ENCODE measurements around the gene LHCGR.
"Not testable (repeated sequence)": the region's sequence is repeated elsewhere in the genome, so short reads cannot be mapped to it uniquely, and the experiment has no call there.

Gene LHCGR

DNA sequence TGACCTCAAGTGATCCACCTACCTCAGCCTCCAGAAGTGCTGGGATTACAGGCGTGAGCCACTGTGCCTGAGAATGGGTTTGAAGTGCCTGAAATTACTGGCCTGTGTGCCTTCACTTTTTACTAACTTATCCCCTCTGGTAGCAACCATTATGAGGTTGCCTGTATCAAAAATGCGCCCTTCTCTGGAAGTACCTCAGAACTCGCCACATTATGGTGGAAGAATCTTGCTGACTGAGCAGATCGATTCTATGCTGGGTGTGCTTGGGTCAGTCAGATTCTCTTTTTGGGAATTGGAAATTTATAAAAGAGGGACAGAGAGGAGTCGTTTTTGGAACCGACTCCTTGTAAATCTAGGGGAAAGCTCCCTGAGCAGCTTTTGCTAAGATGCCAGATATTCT lies 8.2 kb downstream of the LHCGR start:
- no peak for DNase-seq (ENCODE audit: low read depth)

DNA sequence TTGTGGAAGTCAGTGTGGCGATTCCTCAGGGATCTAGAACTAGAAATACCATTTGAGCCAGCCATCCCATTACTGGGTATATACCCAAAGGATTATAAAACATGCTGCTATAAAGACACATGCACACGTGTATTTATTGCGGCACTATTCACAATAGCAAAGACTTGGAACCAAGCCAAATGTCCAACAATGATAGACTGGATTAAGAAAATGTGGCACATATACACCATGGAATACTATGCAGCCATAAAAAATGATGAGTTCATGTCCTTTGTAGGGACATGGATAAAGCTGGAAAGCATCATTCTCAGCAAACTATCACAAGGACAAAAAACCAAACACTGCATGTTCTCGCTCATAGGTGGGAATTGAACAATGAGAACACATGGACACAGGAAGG lies 16.3 kb downstream of the LHCGR start:
- not testable (repeated sequence) for DNase-seq (ENCODE audit: low read depth)

DNA sequence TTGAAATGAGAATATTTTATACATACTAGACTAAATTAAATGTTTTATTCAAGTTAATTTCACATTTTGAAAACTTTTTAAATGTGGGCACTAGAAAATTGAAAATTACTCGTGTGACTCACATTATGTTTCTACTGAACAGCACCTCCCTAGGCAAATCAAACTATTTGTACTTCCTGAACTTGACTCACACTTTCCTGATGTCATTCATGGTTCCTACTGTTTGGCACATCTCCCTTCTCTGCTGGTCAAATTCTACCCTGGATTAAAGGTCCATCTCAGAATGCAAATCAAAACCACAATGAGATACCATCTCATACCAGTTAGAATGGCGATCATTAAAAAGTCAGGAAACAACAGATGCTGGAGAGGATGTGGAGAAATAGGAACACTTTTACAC lies 16.7 kb downstream of the LHCGR start:
- DNase-seq (ENCODE audit: low read depth): no peak

DNA sequence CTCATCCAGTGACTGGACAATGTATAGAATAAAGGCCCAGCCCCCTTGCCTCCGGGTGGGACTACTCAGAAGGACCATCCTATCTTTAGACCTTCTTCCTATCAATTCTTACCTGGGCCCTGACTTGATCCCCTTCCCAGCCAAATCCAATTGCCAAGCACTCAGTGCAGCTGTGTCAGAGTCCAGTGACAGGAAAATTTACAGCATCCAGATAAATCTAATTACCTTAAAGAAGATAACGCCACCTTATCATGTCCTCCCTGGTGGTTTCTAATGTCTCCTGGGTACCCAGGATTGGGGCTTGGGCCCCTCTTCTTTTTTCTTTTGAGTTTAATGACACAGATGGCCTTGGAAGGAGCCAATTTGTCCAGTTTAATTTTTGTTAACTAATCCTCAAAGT lies 19.3 kb downstream of the LHCGR start:
- no peak for DNase-seq (ENCODE audit: low read depth)

DNA sequence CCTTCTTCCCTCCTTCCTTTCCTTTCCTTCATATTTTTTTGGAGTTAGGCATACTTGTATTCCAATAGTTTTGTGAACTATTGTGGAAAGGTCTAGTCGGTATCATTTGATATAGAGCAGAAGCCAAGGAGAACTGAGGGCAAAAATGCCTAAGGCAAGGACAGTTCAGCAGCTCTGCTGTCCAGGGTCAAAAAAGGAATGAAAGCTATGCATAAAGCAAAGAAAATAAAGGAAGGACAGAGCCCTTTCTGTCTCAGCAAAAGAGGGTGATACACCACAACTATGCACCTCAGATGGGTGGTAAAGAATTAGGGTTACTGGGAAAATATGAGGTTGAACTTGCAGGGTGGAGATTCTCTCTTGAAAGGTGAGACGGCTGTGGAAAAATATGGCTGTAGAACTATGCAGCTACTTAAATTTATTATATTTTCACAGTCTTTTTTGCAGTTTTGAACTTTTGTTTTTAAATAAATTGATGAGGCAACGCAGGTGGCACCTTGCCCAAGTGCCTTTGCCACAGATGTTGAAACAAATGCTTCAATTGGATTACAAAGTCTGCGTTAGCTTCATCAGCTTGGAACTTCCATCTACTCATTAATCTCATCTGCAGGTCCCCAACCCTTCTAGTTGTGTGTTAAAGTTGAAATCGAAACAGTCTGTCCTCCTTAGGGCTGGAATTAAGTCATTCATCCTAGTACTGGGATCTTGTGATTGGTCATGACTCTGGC lies 20.8 kb downstream of the LHCGR start:
- DNase-seq (ENCODE audit: low read depth): no peak

DNA sequence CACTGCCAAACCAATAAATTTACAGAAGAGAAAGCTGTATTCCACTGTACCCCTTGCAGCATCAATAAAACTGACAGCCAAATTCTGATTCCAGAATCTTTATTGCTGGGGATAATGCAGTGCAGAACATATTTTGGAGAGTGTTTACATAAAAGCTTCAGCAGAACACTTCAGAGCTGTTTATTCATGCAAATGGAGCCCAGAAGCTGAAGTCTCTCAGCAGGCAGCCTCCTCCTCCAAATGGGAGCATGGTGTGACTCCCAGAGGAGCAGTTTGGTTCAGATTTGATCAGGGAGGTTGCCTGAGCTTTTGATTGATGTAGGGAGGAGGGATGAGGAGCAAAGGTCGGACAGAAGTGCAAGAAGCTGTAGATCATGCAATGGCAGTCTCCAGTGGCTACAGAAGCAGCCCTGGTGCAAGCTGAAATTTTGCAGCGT lies 22.4 kb downstream of the LHCGR start:
- no peak for DNase-seq (ENCODE audit: low read depth)

DNA sequence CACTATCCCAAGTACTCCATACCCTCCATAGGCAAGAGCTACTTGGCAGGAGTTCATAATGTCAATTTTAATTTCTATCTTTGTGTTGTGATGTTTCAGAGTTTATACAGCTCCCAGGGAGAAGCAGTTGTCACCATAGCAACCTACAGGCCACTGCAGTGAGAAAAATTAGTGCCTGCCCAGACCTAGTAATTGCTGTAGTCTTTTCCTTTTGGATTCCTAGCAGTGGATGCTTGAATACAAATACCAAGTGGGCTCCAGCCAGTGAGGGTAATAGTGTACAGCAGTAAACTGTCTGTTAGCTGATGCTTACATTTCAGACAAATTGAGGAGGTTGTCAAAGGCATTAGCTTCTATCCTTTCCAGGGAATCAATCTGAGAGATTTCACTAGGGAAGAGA lies 26.7 kb downstream of the LHCGR start:
- DNase-seq (ENCODE audit: low read depth): no peak

DNA sequence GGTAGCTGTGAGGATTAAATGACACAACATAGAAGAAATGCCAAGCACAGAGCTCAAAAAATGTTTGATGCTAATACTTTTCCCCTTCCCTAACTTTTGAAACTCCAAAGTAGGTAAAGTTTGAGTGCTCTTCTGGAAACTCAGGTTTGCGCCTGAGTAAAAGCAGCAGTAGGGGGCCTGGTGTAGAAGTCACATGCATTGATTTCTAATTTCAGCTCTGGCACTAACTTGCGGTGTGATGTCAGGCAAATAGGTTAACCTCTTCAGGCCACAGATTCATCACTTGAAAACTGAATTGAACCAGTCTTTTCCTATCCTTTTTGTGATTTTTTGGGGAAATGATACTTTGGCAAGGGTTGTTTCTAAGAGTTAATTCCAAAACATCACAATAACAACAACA lies 27.2 kb downstream of the LHCGR start:
- no peak for DNase-seq (ENCODE audit: low read depth)

DNA sequence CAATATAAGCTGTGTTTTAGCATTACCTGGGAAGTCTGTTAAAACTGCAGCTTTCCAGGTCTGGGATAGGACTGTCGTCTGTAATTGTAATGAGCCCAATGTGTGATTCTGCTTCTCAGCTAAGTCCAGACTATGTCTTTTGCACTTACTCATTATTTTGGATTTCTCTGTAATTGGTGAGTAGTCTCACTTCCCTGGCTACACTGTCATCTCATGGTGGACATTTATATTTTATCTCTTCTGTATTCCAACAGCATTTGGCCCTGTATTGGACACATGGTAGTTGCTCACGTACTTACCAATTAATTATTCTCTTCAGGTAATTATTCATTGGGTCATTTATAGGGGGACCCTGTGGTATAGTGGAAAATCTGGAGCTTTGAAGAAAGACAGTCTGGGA lies 28.0 kb downstream of the LHCGR start:
- no peak for DNase-seq (ENCODE audit: low read depth)

DNA sequence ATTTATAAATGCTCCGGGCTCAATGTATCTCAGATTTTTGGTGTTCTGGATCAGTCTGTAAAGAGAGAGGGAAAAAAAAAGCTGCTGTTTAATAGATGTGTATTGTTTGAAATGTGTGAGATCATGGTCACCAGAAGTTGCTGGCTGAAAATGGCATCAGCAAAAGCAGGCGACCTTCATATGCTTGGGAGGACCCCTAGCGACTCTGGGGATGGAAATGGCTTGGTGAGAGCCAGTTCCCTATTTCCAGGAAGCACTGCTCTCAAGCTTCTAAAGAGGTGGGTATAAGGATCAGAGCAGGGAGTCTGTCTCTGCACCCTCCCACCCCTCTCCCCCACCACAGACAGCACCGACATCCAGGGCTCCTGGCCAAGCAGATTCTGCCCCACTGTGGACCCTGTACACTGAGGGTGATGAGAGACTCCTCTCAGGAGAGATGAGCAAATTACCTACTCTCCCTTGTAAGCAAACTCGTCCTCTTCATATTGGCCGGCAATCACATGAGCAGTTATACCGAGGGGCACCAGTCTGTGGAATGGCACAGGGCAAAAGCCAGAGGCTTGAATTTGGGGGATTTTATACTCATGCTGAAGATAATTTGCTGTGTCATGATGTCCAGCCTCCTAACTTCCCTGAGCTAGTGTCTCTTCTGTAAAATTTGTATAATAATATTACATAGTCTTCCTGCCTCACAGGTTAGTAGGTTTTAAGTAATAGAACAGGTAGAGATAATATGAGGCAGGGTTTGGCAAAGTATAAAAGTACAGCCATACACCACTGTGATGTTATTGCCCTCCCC lies 29.6 kb downstream of the LHCGR start:
- no peak for DNase-seq (ENCODE audit: low read depth)

DNA sequence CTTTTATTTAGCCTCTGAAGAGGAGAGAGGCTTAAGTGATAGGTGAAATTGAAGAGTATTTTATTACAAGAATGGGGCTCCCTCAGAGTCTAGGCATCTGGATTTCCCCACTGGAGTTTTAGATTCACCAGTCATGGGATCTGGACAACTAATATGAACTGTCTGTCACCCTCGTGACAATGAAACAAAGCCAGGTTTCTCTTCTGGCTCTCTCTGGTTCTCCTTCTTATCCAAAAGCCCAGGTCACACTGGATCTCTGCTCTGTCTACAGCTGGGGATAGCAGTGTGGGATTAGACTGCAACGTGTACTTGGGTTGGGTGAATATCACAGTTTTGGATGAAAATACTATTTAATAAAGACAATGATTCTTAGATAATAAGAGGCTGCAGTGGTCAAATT lies 31.2 kb downstream of the LHCGR start:
- DNase-seq (ENCODE audit: low read depth): no peak

DNA sequence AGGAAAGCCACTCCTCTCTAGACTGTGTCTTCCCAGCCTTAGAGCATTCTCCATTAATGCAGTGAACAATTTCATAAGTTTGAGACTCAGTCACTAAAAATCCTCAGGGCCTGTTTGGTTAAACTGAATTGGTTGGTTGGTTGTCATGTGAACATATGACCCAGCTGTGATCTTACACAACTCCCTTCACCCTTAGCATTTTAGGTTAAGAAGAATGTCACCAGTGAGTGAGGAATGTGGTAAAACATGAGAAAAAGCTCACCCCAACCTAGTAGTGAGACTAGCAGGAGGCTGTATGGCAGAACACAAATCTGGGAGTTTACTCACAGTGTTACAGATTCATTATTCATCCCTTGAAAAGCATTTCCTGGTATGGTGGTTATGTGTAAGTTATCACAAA lies 32.4 kb downstream of the LHCGR start:
- DNase-seq (ENCODE audit: low read depth): no peak

DNA sequence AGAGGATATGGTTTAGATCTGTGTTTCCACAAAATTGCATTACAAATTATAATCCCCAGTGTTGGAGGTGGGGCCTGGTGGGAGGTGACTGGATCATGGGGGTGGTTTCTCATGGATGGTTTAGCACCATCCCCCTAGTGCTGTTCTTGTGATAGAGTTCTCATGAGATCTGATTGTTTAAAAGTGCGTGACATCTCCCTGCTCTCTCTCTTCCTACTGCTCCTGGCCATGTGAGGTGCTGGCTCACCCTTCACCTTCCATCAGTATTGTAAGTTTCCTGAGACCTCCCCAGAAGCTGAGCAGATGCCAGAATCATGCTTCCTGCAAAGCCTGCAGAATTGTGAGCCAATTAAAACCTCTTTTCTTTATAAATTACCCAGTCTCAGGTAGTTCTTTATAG lies 33.1 kb downstream of the LHCGR start:
- no peak for DNase-seq (ENCODE audit: low read depth)

DNA sequence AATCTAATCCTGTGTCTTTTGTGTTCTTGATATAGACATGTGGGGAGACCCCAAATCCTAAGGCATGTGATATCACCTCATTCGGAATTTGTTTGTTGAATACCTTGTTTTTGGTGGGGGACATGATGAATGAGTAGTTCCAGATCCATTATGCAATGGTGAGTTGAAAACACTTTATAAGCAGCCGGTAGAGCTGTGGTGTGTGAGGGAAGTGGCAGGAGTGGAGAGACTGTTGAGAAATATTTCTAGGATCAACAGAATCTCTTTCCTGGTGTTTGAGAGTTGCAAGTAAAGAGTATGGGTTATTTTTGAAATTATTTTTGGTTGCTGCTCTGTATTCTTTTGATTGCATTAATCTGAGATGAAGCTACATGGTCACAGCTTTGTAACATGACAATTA lies 34.4 kb downstream of the LHCGR start:
- no peak for DNase-seq (ENCODE audit: low read depth)

DNA sequence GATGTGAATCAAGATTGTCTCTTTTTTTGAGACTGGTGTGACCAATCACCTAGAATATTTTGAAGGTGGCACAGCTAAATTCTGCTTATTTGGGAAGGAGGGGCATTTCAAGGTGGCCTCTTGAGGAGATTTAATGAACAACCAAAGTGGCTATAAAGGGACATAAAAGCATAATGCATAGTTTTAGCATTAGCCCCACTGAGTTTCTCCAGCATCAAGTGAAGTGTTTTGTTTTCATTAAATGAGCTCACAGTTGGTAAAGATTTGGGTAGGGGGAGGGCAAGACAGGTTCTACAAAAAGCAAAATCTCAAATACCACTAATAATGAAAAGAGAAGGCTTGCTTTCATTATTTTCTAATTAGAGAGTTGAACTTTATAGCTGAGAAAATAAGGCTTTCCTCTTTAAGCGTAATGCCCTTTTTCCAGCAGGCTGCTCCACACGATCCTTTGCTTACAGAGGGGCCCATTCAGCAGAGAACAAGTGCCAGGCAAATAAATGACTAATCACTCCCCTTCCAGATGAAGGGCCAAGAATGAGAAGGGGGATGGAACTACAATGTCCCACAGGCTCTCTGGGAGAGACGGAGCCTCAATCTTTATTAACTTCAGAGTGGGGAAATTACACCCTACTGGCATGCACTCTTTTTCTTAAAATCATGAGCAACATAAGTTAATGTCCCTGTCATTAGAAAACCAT lies 35.9 kb downstream of the LHCGR start:
- no peak for DNase-seq (ENCODE audit: low read depth)

DNA sequence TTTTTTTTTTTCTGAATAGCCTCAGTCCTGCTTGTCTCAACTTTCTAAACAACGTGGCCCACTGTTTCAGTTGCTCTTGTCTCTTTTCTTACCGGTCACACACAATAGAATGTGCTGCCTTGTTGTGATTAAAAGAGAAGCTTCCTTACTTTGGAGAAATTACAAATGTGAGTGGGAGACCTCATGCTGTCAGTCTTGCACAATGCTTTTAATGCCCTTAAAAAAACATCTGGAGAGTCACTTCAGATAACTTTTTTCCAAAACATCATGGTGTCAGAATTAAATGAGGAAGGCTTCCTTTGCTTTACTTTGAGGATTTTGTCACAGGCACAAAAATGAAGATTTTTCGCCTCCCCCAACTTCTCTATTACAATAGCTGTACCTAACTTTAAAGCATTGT lies 37.7 kb downstream of the LHCGR start:
- DNase-seq (ENCODE audit: low read depth): no peak

DNA sequence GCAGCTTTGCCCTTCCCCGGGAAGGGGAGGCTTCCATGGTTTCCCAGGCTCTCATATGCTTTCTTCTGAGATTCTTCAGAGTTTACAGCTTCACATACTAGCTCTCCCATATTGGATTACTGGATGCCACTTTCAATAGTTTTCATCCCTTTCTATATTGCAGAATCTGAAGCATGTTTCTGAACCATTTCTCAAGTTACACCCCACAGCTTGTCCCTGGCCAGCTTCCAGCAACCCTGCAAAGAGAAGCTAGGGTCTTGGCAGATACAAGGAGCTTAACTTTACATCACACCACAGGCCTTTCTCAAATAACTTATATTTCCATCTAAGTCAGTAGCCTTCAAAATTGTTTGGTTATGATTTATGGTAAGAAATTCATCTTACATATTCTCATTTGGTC lies 39.6 kb downstream of the LHCGR start:
- no peak for DNase-seq (ENCODE audit: low read depth)

DNA sequence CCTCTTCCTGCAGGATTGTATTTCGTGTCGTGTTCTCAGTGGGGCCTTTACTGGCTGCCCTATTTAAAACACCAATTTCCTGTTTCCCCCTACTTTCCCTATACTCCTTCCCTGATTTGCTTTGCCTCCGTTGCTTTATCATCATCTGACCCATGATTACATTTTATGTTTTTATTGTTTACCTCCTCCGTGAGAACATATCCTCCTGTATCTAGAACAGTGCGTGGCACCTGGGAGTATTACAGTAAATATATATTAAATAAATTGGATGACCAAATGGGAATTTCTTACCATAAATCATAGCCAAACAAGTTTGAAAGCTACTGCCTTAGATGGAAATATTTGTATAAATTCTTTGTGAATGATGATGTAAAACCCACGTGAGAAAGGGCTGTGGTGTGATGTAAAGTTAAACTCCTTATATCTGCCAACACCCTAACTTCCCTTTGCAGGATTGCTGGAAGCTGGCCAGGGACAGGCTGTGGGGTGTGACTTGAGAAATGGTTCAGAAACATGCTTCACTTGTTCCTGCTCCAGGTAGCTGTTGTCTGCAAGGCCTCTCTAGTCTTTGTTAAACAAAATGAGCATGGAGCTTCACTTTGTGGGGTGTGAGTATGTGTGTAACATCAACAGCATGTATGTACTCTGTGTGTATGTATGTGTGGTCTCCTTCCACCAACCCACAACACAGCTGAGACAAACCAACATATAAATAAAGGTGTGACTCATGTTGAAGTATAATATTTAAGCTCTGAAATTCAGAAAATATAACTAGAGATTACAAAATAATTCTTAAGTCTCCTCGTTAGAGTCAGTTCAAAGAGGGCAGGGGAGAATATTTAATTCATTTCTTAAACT lies 40.3 kb downstream of the LHCGR start:
- DNase-seq (ENCODE audit: low read depth): no peak

DNA sequence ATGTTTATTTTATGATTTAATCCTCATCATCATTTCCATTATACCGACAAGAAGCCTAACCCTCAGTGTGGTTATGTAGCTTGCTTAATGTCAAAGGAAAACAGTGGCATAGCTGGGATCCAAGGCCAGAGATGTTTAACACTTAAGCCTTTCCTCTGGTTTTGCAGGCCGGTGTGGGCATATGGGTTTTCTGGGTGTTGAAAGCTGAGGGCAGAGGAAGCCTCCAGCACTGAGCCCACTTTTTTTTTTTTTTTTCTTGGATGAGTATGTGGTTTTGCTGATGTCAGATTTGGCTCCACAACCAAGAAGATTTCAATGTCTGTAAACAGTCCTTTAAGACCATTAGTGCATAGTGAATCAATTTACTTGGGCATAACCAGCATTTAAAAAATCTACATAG lies 41.3 kb downstream of the LHCGR start:
- no peak for DNase-seq (ENCODE audit: low read depth)

DNA sequence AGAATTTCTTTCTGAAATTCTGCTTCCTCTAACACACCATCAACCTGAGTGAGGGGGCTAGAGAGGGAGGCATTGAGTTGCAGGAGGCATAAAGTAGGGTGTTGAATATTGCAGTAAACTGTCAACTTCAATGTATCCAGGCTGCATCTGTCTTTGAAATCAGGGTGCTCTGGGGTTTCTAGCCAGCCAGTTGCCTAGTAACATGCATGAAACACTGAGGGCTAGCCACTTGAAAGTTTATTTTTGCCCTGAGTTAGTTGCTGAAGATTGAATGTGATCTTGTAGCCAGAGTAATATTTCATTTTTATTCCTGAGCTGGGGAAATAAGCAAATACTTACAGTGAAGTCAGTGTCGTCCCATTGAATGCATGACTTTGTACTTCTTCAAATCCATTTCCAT lies 41.9 kb downstream of the LHCGR start:
- no peak for DNase-seq (ENCODE audit: low read depth)

DNA sequence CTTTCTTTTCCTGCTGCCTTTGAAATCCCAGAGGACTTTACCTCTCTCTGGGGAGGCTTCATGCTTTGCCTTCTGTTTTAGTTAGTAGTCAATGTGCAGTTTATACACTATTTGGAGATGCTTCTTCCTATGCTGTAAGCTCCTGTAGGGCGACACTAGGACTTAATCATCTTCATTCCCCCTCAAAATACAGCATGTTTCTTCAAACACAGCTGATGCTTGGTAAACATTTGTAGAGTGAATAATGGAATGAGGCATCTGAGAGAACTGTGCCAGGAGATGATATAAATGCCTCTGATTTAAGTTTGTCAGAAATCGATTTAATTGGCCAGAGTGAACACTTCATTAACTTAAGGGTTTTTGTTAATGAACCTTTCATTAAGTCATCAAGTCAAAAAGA lies 43.4 kb downstream of the LHCGR start:
- no peak for DNase-seq (ENCODE audit: low read depth)

DNA sequence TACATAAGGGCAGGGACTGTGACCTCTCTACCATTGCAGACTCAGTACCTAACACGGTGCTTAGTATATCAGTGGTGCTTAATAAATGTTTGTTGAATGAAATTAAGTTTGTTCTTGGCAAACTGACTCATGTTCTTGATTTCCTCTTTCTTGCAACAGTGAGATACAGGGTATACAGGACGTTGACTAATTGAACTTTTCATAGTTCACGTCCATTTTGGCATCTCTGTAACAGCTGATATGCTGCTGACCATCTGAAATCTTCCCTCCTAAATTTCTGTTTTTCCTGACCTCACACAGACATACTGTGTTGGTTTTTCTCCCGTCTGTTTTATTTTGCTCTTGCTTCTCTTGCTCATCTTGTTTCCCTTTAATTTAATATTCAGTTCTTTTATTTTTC lies 44.2 kb downstream of the LHCGR start:
- DNase-seq (ENCODE audit: low read depth): no peak
